ENCODE measurements around the gene UBR4.

DNA sequence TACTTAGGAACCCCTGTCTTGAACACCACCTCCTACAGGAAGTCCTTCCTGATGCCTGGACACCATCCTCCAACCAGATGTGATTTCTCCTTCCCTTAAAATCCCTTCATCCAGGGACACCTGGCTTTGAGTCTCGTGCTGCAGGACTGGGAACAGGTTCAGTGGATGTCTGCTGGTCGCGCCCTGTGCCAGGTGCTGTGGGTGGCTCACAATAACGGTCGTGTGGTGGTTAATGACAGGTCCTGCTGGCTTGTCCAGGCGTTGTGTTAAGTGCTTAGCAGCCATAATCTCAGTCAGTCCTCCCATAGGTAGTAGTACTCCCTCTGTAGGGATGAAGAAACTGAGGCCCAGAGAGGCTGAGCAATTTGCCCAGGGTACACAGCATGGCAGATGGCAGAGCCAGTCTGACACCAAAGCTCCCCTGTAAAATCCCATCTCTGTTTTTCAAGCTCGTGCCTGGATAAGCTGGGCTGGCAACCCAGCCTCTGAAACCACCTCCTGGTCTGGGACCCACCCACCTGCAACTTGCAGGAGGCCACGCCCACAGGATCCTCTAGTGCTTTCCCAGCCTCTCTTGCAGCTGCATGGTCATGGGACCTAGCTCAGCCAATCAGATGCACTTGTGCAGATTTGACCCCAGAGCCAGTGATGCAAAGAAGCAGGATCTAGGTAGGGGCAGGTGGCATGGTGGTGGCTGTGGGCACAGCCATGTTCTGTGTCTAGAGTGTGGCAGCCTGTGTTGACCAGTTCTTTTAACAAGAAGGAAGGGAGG lies 147.6 kb downstream of the UBR4 start:
- TF ChIP-seq, protein P1, sequence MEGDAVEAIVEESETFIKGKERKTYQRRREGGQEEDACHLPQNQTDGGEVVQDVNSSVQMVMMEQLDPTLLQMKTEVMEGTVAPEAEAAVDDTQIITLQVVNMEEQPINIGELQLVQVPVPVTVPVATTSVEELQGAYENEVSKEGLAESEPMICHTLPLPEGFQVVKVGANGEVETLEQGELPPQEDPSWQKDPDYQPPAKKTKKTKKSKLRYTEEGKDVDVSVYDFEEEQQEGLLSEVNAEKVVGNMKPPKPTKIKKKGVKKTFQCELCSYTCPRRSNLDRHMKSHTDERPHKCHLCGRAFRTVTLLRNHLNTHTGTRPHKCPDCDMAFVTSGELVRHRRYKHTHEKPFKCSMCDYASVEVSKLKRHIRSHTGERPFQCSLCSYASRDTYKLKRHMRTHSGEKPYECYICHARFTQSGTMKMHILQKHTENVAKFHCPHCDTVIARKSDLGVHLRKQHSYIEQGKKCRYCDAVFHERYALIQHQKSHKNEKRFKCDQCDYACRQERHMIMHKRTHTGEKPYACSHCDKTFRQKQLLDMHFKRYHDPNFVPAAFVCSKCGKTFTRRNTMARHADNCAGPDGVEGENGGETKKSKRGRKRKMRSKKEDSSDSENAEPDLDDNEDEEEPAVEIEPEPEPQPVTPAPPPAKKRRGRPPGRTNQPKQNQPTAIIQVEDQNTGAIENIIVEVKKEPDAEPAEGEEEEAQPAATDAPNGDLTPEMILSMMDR (IDR thresholded peaks at IDR 0.05; ENCODE audit: poor library complexity): no peak
- no peak for TF ChIP-seq EZH2 (IDR thresholded peaks at IDR 0.05; ENCODE audit: borderline replicate concordance)
